22Rv1 (cell line): ENCODE measurements around the gene RBMS3.

ENCODE experiments used
- ZFX ChIP-seq: fragments of 450-650 bp; IDR thresholded peaks from 2 replicates; pipeline ENCODE4 v1.6.1; 2017; ENCODE audit warnings: antibody characterized with exemption, borderline replicate concordance
- TF ChIP-seq, protein P1 (sequence below): fragments of 450-650 bp; IDR thresholded peaks from 2 replicates; pipeline ENCODE4 v1.5.1; 2017; ENCODE audit warnings: mild to moderate bottlenecking

DNA sequence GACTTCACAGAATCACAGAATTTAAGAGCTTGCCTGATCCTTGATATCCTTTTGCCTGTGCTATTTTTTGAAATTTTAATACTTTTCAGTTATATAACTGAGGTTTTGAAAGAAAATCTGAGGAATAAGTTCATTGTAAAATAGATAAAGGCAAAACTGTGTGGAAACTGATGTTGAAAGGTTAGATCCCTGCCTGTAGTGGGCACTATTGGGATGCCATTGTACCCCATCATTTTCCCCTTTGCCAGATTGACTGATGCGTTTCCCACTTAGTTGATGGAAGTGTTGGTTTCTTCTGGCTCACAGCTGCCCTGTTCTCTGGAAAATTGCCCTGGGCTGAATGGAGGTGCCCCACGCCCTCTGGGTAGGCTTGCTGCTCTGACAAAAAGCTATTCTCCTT lies 387.9 kb downstream of the RBMS3 start:
- TF ChIP-seq, protein P1, sequence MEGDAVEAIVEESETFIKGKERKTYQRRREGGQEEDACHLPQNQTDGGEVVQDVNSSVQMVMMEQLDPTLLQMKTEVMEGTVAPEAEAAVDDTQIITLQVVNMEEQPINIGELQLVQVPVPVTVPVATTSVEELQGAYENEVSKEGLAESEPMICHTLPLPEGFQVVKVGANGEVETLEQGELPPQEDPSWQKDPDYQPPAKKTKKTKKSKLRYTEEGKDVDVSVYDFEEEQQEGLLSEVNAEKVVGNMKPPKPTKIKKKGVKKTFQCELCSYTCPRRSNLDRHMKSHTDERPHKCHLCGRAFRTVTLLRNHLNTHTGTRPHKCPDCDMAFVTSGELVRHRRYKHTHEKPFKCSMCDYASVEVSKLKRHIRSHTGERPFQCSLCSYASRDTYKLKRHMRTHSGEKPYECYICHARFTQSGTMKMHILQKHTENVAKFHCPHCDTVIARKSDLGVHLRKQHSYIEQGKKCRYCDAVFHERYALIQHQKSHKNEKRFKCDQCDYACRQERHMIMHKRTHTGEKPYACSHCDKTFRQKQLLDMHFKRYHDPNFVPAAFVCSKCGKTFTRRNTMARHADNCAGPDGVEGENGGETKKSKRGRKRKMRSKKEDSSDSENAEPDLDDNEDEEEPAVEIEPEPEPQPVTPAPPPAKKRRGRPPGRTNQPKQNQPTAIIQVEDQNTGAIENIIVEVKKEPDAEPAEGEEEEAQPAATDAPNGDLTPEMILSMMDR: no peak
- TF ChIP-seq ZFX: no peak
